Peyer's patch (tissue), 4 donors: ENCODE measurements around the gene VAV1. TPM values are rescaled to one million over a fixed set of nuclear protein-coding genes. Genes with fewer than 3 reads are reported as not detected.

ENCODE experiments used
- DNase-seq, 3 donors: peaks; one replicate each; pipeline ENCODE4 v3.0.0-alpha.2; 2017 to 2019
- H3K27ac ChIP-seq, 4 donors: fragments of 200-600 bp; sonication (generic); one replicate each; pipeline ENCODE4 v1.5.1; 2016 to 2019
- H3K27me3 ChIP-seq, 2 donors: fragments of 200-600 bp; sonication (generic); one replicate each; pipeline ENCODE4 v1.5.1; 2019
- H3K36me3 ChIP-seq, 3 donors: fragments of 200-600 bp; sonication (generic); one replicate each; pipeline ENCODE4 v1.5.1; 2016 to 2019
- H3K4me1 ChIP-seq, 4 donors: fragments of 200-600 bp; sonication (generic); one replicate each; pipeline ENCODE4 v1.5.1; 2016 to 2019
- H3K4me3 ChIP-seq, 4 donors: fragments of 200-600 bp; sonication (generic); 1 replicate in 3 of 4; 2 replicates in 1 of 4; pipeline ENCODE4 v1.5.1; 2016 to 2019; ENCODE audit warnings: mild to moderate bottlenecking in 1 of 4
- H3K9me3 ChIP-seq, 4 donors: fragments of 200-600 bp; sonication (generic); one replicate each; pipeline ENCODE4 v1.5.1; 2016 to 2019; ENCODE audit warnings: mild to moderate bottlenecking in 1 of 4
- POLR2A ChIP-seq, 2 donors: fragments of 450-650 bp; IDR thresholded peaks; one replicate each; pipeline ENCODE4 v1.5.1; 2017; ENCODE audit warnings: antibody characterized with exemption in 2 of 2, mild to moderate bottlenecking in 2 of 2, moderate library complexity in 2 of 2
- total RNA-seq, 4 donors: library from RNA; depleted of rRNA; stranded (reverse); fragments of >200 nt; gene quantifications; one replicate each; pipeline ENCODE4 v1.1.0, GENCODE V29; 2016
- TF ChIP-seq, protein P1 (sequence below), 6 experiments: fragments of 450-650 bp in 4 of 6; fragments of 200-600 bp in 2 of 6; sonication (generic) in 1 of 6; IDR thresholded peaks; one replicate each; pipeline ENCODE4 v1.5.1; 2017 to 2019; ENCODE audit warnings: antibody characterized with exemption in 6 of 6, mild to moderate bottlenecking in 3 of 6, moderate library complexity in 1 of 6

Gene VAV1
- total RNA-seq, 4 donors from 2014 or later: 7.0 to 57.8 (median 7.7) TPM

DNA sequence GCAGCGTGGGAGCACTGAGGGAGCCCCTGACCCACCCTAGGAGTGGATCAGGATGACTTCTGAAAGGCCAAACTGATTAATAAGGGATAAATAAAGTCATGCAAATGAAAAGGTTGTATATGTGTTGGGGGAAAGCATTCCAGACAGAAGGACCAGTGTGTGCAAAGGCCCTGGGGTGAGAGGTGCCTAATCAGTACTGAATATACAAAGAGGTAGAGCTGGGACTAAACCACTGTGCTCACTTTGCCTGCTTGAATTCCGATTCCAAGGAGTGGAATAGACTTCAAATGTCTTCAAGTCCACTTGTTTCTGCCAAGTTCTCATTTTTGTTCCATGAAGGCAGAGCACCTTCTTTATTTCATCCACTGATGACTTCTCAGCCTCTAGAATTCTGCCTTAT, 82.2 kb downstream of the VAV1 start:
- Histone ChIP-seq H3K9me3 (no peaks in the 10 kb centered on the region), H3K36me3 (peaks cover 0 to 6% (median 0%) of the 10 kb centered on the region in 3 donors), H3K4me1 (no peaks in the 10 kb centered on the region), H3K4me3 (no peak overlapping the region), H3K27ac (no peak overlapping the region), H3K27me3 (no peaks in the 10 kb centered on the region)
- TF ChIP-seq POLR2A (IDR thresholded peaks at IDR 0.05): no peak
- TF ChIP-seq, protein P1, sequence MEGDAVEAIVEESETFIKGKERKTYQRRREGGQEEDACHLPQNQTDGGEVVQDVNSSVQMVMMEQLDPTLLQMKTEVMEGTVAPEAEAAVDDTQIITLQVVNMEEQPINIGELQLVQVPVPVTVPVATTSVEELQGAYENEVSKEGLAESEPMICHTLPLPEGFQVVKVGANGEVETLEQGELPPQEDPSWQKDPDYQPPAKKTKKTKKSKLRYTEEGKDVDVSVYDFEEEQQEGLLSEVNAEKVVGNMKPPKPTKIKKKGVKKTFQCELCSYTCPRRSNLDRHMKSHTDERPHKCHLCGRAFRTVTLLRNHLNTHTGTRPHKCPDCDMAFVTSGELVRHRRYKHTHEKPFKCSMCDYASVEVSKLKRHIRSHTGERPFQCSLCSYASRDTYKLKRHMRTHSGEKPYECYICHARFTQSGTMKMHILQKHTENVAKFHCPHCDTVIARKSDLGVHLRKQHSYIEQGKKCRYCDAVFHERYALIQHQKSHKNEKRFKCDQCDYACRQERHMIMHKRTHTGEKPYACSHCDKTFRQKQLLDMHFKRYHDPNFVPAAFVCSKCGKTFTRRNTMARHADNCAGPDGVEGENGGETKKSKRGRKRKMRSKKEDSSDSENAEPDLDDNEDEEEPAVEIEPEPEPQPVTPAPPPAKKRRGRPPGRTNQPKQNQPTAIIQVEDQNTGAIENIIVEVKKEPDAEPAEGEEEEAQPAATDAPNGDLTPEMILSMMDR (IDR thresholded peaks at IDR 0.05): no peak
- DNase-seq: no peak

DNA sequence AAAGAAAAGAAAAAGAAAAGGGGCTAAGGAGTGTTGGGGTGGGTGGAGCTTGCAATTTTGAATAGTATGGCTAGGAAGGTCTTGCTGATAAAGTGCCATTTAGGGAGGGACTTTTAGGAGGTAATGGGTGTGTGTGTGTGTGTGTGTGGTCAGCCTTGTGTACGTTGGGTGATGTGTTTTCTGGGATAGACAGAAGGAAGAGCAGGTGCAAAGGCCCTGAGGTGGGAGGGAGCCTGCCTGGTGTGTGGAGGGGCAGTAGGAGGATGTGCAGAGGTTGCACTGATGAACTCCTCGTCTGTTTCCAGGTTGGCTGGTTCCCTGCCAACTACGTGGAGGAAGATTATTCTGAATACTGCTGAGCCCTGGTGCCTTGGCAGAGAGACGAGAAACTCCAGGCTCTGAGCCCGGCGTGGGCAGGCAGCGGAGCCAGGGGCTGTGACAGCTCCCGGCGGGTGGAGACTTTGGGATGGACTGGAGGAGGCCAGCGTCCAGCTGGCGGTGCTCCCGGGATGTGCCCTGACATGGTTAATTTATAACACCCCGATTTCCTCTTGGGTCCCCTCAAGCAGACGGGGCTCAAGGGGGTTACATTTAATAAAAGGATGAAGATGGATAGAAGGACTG, 84.4 kb downstream of the VAV1 start:
- H3K36me3 ChIP-seq: peaks cover 0 to 6% (median 0%) of the 10 kb centered on the region in 3 donors
- TF ChIP-seq, protein P1 (IDR thresholded peaks at IDR 0.05): no peak
- no peak for TF ChIP-seq POLR2A (IDR thresholded peaks at IDR 0.05)
- H3K27ac ChIP-seq: no peak overlapping the region
- no peaks in the 10 kb centered on the region for H3K9me3 ChIP-seq
- no peaks in the 10 kb centered on the region for H3K27me3 ChIP-seq
- no peak overlapping the region for H3K4me3 ChIP-seq
- no peak for DNase-seq
- no peaks in the 10 kb centered on the region for H3K4me1 ChIP-seq

DNA sequence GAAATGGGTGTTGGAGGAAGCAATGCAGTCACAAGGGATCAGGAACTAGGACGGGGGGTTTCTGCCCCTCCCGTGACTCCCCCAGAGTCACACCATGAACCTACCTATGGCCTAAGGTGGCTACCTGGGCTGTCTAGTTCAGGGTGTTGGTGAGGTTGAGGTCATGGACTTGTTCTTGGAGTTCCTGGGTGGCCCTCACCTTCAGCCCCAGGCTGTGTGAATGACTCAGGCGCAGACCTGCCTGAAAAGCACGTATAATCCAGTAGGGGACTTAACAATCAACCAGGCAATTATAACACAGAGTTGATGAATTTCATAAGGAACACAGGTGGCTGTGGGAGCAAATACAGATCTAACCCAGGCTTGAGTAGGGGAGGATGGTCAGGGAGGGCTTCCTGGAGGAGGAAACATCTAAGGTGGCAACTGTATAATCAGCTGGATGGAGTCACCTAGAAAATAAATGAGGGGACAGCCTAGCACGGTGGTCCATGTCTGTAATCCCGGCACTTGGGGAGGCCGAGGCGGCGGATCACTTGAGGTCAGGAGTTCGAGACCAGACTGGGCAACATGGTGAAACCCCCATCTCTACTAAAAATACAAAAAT, 89.3 kb downstream of the VAV1 start:
- Histone ChIP-seq H3K27ac (no peak overlapping the region), H3K4me1 (peaks cover 0 to 6% (median 2%) of the 10 kb centered on the region in 4 donors), H3K9me3 (no peaks in the 10 kb centered on the region), H3K36me3 (no peaks in the 10 kb centered on the region), H3K4me3 (no peak overlapping the region), H3K27me3 (no peaks in the 10 kb centered on the region)
- no peak for DNase-seq
- TF ChIP-seq POLR2A (IDR thresholded peaks at IDR 0.05): no peak
- TF ChIP-seq, protein P1 (IDR thresholded peaks at IDR 0.05): no peak

DNA sequence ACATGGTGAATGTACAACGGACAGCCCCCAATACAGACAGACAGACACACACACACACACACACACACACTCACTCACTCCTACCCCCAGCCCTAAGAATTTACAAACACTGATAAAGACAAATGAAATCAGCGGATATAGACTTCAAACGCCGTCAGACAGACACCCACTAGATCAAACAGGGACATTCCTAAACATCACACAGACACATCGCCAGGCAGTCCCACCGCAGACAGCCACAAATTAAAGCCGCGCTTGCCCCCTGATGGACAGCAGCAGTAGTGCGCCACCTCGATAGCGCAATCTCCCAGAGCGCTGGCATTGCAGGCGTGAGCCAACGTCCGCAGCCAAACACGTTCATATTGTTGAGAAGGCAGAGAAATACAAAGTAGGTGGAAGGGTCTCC, 90.2 kb downstream of the VAV1 start:
- H3K27ac ChIP-seq: peak overlapping the region in 1 of 4 donors; percentile 61

DNA sequence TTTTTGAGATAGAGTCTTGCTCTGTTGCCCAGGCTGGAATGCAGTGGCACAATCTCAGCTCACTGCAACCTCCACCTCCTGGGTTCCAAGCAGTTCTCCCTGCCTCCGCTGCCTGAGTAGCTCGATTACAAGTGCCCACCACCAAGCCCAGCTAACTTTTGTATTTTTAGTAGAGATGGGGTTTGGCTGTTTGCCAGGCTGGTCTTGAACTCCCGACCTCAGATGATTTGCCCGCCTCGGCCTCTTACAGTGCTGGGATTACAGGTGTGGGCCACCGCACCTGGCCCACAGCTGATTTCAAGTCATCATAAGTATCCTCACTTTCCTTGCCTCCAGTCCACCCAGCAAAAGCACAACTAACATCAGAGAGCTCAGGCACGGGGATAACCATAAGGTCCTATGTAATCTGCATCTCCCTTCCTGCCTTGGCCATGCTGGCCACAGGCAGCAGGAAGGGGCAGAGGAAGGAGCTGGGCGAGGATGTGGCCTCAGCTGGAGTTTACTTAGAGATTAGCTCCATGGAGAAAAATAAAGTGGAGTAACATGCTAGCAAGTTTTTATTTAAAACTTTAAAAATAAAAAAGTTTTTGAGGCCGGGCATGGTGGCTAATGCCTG, 91.9 kb downstream of the VAV1 start:
- Histone ChIP-seq H3K4me1 (peaks cover 0 to 6% (median 2%) of the 10 kb centered on the region in 4 donors), H3K36me3 (no peaks in the 10 kb centered on the region), H3K9me3 (no peaks in the 10 kb centered on the region), H3K27me3 (no peaks in the 10 kb centered on the region), H3K4me3 (no peak overlapping the region), H3K27ac (no peak overlapping the region)
- no peak for DNase-seq
- TF ChIP-seq POLR2A (IDR thresholded peaks at IDR 0.05): no peak
- TF ChIP-seq, protein P1 (IDR thresholded peaks at IDR 0.05): no peak

More for the DNA sequence above, 90.2 kb downstream of the VAV1 start:
- peaks cover 0 to 6% (median 2%) of the 10 kb centered on the region in 4 donors for H3K4me1 ChIP-seq
- DNase-seq: peak; percentile 81 to 94 (median 86)
- H3K27me3 ChIP-seq: no peaks in the 10 kb centered on the region
- no peaks in the 10 kb centered on the region for H3K9me3 ChIP-seq
- no peaks in the 10 kb centered on the region for H3K36me3 ChIP-seq
- H3K4me3 ChIP-seq: peak overlapping the region; percentile 18 to 39 (median 36)
- TF ChIP-seq, protein P1 (IDR thresholded peaks at IDR 0.05): peak; percentile 83 to 98 (median 89)
- TF ChIP-seq POLR2A (IDR thresholded peaks at IDR 0.05): no peak
